Adrenal gland (tissue), 5 donors: ENCODE results near the gene OR13F1.

Experiments
- CTCF ChIP-seq, 6 experiments: fragments of 450-650 bp in 4 of 6; fragments of 200-600 bp in 2 of 6; sonication (generic) in 1 of 6; IDR thresholded peaks; 1 replicate in 5 of 6; 2 replicates in 1 of 6; pipeline versions ENCODE4 v1.5.1 to v1.8.0; 2016 to 2021; ENCODE audit warnings: antibody characterized with exemption in 6 of 6, mild to moderate bottlenecking in 2 of 6, moderate library complexity in 1 of 6
- POLR2A ChIP-seq, 2 donors: fragments of 450-650 bp; IDR thresholded peaks; one replicate each; pipeline ENCODE4 v1.6.1; 2017; ENCODE audit warnings: antibody characterized with exemption in 2 of 2, mild to moderate bottlenecking in 2 of 2, moderate library complexity in 1 of 2
- donor health status: DM: no; HTN: no; CAD: no.

DNA sequence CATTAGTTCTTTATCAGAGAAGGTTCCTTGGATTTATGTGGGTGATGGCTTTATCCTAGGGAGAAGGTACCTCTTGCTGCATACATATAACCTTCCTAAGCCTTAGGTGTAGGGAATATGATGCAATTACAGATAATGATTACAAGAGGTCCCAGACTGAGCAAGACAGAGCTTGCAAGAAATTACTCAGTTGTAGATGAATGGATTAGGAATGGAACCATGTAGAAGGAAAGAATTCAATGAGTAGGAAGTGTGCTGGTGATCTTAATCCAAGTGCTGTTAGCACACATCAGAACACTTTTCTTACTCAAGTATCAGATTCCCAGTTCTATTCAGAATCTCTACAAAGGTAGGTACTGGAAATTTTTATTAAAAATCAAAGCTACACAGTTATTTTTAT, 2.5 kb downstream of the OR13F1 start:
- TF ChIP-seq CTCF (IDR thresholded peaks at IDR 0.05) (no peak), POLR2A (IDR thresholded peaks at IDR 0.05) (no peak)
